Hepatocyte (in vitro differentiated cells): ENCODE results near the gene PTGS1. TPM values are rescaled to one million over a fixed set of nuclear protein-coding genes. Genes with fewer than 3 reads are reported as not detected.

Source experiments
- DNase-seq: peaks from one replicate; pipeline ENCODE4 v3.0.0-alpha.2; 2016; ENCODE audit warnings: low spot score
- H2AFZ ChIP-seq: fragments of 200-600 bp; sonication (generic); 2 replicates; pipeline ENCODE4 v1.6.0; 2016; ENCODE audit warnings: antibody characterized with exemption, mild to moderate bottlenecking
- H3K27ac ChIP-seq: fragments of 200-600 bp; sonication (generic); 2 replicates; pipeline ENCODE4 v1.5.1; 2016; ENCODE audit warnings: mild to moderate bottlenecking
- H3K27me3 ChIP-seq: fragments of 200-600 bp; sonication (generic); 2 replicates; pipeline ENCODE4 v1.6.1; 2016
- H3K36me3 ChIP-seq: fragments of 200-600 bp; sonication (generic); replicated peaks from 2 replicates; pipeline ENCODE4 v1.5.1; 2016; ENCODE audit warnings: low read depth; ENCODE audit not compliant: insufficient read depth
- H3K4me1 ChIP-seq: fragments of 200-600 bp; sonication (generic); 2 replicates; pipeline ENCODE4 v1.5.1; 2016; ENCODE audit warnings: mild to moderate bottlenecking, moderate library complexity; ENCODE audit not compliant: insufficient read depth
- H3K4me2 ChIP-seq: fragments of 200-600 bp; sonication (generic); 2 replicates; pipeline ENCODE4 v1.6.0; 2016
- H3K4me3 ChIP-seq: fragments of 200-600 bp; sonication (generic); 2 replicates; pipeline ENCODE4 v1.5.1; 2016; ENCODE audit warnings: mild to moderate bottlenecking
- H3K79me2 ChIP-seq: fragments of 200-600 bp; sonication (generic); 2 replicates; pipeline ENCODE4 v1.6.0; 2017; ENCODE audit warnings: mild to moderate bottlenecking
- H3K9me2 ChIP-seq: fragments of 200-600 bp; sonication (generic); replicated peaks from 2 replicates; pipeline ENCODE4 v1.6.0; 2017; ENCODE audit warnings: mild to moderate bottlenecking; ENCODE audit not compliant: insufficient read depth
- H3K9me3 ChIP-seq: fragments of 200-600 bp; sonication (generic); 2 replicates; pipeline ENCODE4 v1.5.1; 2016; ENCODE audit warnings: low read depth, mild to moderate bottlenecking
- H4K20me1 ChIP-seq: fragments of 200-600 bp; sonication (generic); 2 replicates; pipeline ENCODE4 v1.6.0; 2016; ENCODE audit warnings: mild to moderate bottlenecking; ENCODE audit not compliant: insufficient read depth, poor library complexity, severe bottlenecking
- EZH2 ChIP-seq: fragments of 200-600 bp; sonication (generic); IDR thresholded peaks from 2 replicates; pipeline ENCODE4 v1.6.1; 2016; ENCODE audit warnings: antibody characterized with exemption, mild to moderate bottlenecking, borderline replicate concordance
- EZH2phosphoT487 ChIP-seq: fragments of 200-600 bp; sonication (generic); IDR thresholded peaks from one replicate; pipeline ENCODE4 v1.6.1; 2018; ENCODE audit warnings: antibody characterized with exemption, mild to moderate bottlenecking, low read depth, moderate library complexity; ENCODE audit not compliant: unreplicated experiment, severe bottlenecking
- WGBS: methylation state at CpG from one replicate; pipeline ENCODE4 v1.1.6; 2016; ENCODE audit warnings: low lambda C conversion rate; ENCODE audit errors: missing lambda C conversion rate; 5-methylcytosine and 5-hydroxymethylcytosine counted together
- polyA plus RNA-seq: library from polyadenylated mRNA; unstranded; fragments of >200 nt; fragmentation: Nextera tagmentation; extraction: Ambion mirVana; gene quantifications from 2 replicates; pipeline ENCODE4 v1.2.1, GENCODE V29; 2016
- total RNA-seq: library from RNA; depleted of rRNA; stranded (reverse); fragments of >200 nt; gene quantifications from 2 replicates; pipeline ENCODE4 v1.2.3, GENCODE V29; 2014
- TF ChIP-seq, protein P1 (sequence below): fragments of 200-600 bp; sonication (generic); IDR thresholded peaks from 2 replicates; pipeline ENCODE4 v1.5.1; 2016; ENCODE audit warnings: antibody characterized with exemption, mild to moderate bottlenecking; ENCODE audit not compliant: poor library complexity

PTGS1 gene
- total and polyA plus RNA-seq, 2 experiments from 2014 or later, result 4.2 to 7.3 TPM

GRCh38 chr9:122380293-122380692 lies 9.5 kb downstream of the PTGS1 start:
- TF ChIP-seq EZH2phosphoT487, result no peak
- TF ChIP-seq EZH2, result no peak
- TF ChIP-seq, protein P1, sequence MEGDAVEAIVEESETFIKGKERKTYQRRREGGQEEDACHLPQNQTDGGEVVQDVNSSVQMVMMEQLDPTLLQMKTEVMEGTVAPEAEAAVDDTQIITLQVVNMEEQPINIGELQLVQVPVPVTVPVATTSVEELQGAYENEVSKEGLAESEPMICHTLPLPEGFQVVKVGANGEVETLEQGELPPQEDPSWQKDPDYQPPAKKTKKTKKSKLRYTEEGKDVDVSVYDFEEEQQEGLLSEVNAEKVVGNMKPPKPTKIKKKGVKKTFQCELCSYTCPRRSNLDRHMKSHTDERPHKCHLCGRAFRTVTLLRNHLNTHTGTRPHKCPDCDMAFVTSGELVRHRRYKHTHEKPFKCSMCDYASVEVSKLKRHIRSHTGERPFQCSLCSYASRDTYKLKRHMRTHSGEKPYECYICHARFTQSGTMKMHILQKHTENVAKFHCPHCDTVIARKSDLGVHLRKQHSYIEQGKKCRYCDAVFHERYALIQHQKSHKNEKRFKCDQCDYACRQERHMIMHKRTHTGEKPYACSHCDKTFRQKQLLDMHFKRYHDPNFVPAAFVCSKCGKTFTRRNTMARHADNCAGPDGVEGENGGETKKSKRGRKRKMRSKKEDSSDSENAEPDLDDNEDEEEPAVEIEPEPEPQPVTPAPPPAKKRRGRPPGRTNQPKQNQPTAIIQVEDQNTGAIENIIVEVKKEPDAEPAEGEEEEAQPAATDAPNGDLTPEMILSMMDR, result no peak
- H3K4me3 ChIP-seq, result no peak overlapping the region
- no peaks in the 10 kb centered on the region for H3K27me3 ChIP-seq
- no peak for DNase-seq
- H2AFZ ChIP-seq, result no peak overlapping the region
- H3K4me2 ChIP-seq, result no peak overlapping the region
- H3K4me1 ChIP-seq, result peaks cover 14% of the 10 kb centered on the region
- no peaks in the 10 kb centered on the region for H3K9me2 ChIP-seq
- H3K9me3 ChIP-seq, result no peaks in the 10 kb centered on the region
- no peak overlapping the region for H3K27ac ChIP-seq
- no peaks in the 10 kb centered on the region for H4K20me1 ChIP-seq
- WGBS, result 85% methylated on average over 4 of the region's 4 CpGs
- no peaks in the 10 kb centered on the region for H3K79me2 ChIP-seq
- H3K36me3 ChIP-seq, result no peaks in the 10 kb centered on the region

DNA sequence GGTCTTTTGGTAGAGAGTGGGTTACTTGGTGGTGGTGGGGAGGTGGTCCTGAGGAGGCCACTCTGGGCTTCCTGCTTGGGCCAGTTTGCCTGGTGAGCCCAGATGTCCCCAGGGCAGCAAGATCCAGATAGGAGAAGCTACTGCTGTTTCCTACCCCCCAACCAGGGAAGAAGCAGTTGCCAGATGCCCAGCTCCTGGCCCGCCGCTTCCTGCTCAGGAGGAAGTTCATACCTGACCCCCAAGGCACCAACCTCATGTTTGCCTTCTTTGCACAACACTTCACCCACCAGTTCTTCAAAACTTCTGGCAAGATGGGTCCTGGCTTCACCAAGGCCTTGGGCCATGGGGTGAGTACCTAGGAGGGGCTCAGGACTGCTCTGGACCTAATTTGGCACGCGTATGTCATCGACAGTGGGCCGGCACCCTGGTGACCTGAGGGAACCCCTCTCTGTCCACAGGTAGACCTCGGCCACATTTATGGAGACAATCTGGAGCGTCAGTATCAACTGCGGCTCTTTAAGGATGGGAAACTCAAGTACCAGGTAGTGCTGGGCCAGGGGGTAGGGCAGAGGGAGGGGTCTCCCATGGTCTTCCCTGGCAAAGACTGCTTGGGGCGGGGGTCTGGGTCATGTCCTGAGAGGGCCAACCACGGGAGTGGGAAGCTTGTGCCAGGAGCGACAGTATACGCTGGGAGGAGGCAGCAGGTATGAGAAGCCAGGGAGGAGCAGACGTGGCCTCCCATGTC lies 10.6 kb downstream of the PTGS1 start:
- DNase-seq, result no peak
- H3K27me3 ChIP-seq, result no peaks in the 10 kb centered on the region
- H3K4me1 ChIP-seq, result peaks cover 7% of the 10 kb centered on the region
- H2AFZ ChIP-seq, result no peak overlapping the region
- H3K9me2 ChIP-seq, result no peaks in the 10 kb centered on the region
- no peaks in the 10 kb centered on the region for H3K36me3 ChIP-seq
- 90% methylated on average over 14 of the region's 14 CpGs for WGBS
- H3K79me2 ChIP-seq, result no peaks in the 10 kb centered on the region
- no peaks in the 10 kb centered on the region for H3K9me3 ChIP-seq
- no peak for TF ChIP-seq EZH2
- TF ChIP-seq EZH2phosphoT487, result no peak
- TF ChIP-seq, protein P1, result no peak
- H3K4me3 ChIP-seq, result no peak overlapping the region
- no peaks in the 10 kb centered on the region for H4K20me1 ChIP-seq
- H3K27ac ChIP-seq, result no peak overlapping the region
- no peak overlapping the region for H3K4me2 ChIP-seq

DNA sequence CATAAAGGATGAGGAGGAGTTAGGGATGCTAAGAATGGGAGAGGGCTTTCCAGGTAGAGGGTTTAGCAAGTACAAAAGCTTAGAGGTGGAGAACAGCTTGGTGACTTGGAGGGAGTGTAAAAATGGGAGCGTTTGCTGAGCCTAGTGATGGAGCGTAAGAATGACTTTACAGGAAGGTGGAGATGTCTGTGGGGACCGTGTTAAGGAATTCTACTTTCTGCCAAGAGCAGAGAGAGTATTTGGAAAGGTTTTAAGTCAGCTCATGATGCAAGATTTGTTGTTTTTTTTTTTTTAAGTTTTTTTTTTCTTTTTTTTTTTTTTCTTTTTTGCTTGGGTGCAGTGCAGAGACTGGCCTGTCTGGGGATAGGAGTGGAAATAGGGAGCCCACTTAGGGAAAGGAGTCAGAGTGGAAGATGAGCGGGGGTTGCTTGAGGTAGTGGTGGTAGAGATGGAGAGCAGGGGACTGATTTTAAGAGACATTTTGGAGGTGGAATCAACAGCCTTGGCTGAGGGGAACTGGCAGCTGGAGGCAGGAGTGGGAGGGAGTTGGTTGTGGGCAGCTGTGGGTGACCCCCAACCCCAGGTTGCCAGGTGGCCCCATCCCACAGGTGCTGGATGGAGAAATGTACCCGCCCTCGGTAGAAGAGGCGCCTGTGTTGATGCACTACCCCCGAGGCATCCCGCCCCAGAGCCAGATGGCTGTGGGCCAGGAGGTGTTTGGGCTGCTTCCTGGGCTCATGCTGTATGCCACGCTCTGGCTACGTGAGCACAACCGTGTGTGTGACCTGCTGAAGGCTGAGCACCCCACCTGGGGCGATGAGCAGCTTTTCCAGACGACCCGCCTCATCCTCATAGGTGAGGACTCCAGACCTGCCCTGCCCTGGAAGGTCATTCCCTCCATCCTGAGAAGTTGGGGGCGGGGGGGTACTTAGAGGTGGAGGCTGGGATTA lies 12.4 kb downstream of the PTGS1 start:
- Histone ChIP-seq H3K27me3 (no peaks in the 10 kb centered on the region), H3K36me3 (no peaks in the 10 kb centered on the region), H3K27ac (no peak overlapping the region), H3K4me2 (no peak overlapping the region), H3K79me2 (no peaks in the 10 kb centered on the region), H4K20me1 (no peaks in the 10 kb centered on the region), H3K4me3 (no peak overlapping the region), H3K9me2 (no peaks in the 10 kb centered on the region), H3K4me1 (no peaks in the 10 kb centered on the region), H3K9me3 (no peaks in the 10 kb centered on the region), H2AFZ (no peak overlapping the region)
- TF ChIP-seq EZH2phosphoT487, result no peak
- no peak for TF ChIP-seq EZH2
- TF ChIP-seq, protein P1, result no peak
- 86% methylated on average over 16 of the region's 16 CpGs for WGBS
- DNase-seq, result no peak
